PFSK-1 (cell line): ENCODE measurements around the gene EMC7.

Experiments
- FOXP2 ChIP-seq: optimal IDR thresholded peaks from 2 replicates; pipeline ENCODE3; 2011; ENCODE audit warnings: borderline replicate concordance, control low read depth, inconsistent platforms; ENCODE audit not compliant: insufficient read depth; ENCODE audit errors: extremely low read length, extremely low read depth
- POLR2AphosphoS5 ChIP-seq: IDR thresholded peaks from 2 replicates; pipeline ENCODE4 v1.6.1; 2012; ENCODE audit warnings: low read depth, mild to moderate bottlenecking, control low read depth, low read length, moderate library complexity
- SIN3A ChIP-seq: IDR thresholded peaks from 2 replicates; pipeline ENCODE4 v1.6.1; 2012; ENCODE audit warnings: mild to moderate bottlenecking, low read length, moderate library complexity, borderline replicate concordance; ENCODE audit not compliant: insufficient read depth
- TAF1 ChIP-seq: IDR thresholded peaks from 2 replicates; pipeline ENCODE4 v1.6.1; 2012; ENCODE audit warnings: low read length, control low read depth, borderline replicate concordance; ENCODE audit not compliant: insufficient read depth
- TF ChIP-seq, protein P1 (sequence below), 2 experiments: IDR thresholded peaks; 2 replicates each; pipeline versions ENCODE4 v1.6.1 to v1.8.0; 2011 to 2012; ENCODE audit warnings: low read depth in 2 of 2, low read length in 2 of 2, control low read depth in 1 of 2, inconsistent platforms in 1 of 2, mild to moderate bottlenecking in 1 of 2, moderate library complexity in 1 of 2; ENCODE audit not compliant: insufficient read depth in 1 of 2

DNA sequence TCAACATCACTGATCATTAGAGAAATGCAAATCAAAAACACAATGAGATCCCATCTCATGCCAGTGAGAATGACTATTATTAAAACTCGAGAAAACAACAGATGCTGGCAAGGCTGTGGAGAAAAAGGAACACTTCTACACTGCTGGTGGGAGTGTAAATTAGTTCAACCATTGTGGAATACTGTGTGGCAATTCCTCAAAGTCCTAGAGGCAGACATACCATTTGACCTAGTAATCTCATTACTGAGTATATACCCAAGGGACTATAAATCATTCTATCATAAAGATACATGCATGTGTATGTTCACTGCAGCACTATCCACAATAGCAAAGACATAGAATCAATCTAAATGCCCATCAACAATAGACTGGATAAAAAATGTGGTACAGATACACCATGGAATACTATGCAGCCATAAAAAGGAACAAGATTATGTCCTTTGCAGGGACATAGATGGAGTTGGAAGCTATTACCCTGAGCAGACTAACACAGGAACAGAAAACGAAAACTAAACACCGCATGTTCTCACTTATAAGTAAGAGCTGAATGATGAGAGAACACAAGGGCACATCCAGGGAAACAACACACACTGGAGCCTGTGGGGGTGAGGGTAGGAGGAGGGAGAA is 47.5 kb downstream of the EMC7 start:
- TF ChIP-seq POLR2AphosphoS5: no peak
- TF ChIP-seq TAF1: no peak
- TF ChIP-seq, protein P1, sequence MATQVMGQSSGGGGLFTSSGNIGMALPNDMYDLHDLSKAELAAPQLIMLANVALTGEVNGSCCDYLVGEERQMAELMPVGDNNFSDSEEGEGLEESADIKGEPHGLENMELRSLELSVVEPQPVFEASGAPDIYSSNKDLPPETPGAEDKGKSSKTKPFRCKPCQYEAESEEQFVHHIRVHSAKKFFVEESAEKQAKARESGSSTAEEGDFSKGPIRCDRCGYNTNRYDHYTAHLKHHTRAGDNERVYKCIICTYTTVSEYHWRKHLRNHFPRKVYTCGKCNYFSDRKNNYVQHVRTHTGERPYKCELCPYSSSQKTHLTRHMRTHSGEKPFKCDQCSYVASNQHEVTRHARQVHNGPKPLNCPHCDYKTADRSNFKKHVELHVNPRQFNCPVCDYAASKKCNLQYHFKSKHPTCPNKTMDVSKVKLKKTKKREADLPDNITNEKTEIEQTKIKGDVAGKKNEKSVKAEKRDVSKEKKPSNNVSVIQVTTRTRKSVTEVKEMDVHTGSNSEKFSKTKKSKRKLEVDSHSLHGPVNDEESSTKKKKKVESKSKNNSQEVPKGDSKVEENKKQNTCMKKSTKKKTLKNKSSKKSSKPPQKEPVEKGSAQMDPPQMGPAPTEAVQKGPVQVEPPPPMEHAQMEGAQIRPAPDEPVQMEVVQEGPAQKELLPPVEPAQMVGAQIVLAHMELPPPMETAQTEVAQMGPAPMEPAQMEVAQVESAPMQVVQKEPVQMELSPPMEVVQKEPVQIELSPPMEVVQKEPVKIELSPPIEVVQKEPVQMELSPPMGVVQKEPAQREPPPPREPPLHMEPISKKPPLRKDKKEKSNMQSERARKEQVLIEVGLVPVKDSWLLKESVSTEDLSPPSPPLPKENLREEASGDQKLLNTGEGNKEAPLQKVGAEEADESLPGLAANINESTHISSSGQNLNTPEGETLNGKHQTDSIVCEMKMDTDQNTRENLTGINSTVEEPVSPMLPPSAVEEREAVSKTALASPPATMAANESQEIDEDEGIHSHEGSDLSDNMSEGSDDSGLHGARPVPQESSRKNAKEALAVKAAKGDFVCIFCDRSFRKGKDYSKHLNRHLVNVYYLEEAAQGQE (IDR thresholded peaks at IDR 0.05; ENCODE audit: insufficient read depth in 1 of 2, low read depth in 2 of 2, low read length in 2 of 2): no peak
- TF ChIP-seq SIN3A: no peak
- TF ChIP-seq FOXP2: no peak
